GM19240 (cell line): Measurements from ENCODE around the gene SDF4.

ENCODE experiments used
- DNase-seq: peaks from one replicate; pipeline ENCODE4 v3.0.0; 2011; ENCODE audit warnings: low spot score; ENCODE audit not compliant: insufficient read length

The SDF4 gene

GRCh38 chr1:1213345-1214265 is 18.2 kb downstream of the SDF4 start, which contains the start of gene TNFRSF4:
TNFRSF4 (minus strand) TSS chr1:1214153; CDS start chr1:1214127, 26 bp downstream.
- no peak for DNase-seq

DNA sequence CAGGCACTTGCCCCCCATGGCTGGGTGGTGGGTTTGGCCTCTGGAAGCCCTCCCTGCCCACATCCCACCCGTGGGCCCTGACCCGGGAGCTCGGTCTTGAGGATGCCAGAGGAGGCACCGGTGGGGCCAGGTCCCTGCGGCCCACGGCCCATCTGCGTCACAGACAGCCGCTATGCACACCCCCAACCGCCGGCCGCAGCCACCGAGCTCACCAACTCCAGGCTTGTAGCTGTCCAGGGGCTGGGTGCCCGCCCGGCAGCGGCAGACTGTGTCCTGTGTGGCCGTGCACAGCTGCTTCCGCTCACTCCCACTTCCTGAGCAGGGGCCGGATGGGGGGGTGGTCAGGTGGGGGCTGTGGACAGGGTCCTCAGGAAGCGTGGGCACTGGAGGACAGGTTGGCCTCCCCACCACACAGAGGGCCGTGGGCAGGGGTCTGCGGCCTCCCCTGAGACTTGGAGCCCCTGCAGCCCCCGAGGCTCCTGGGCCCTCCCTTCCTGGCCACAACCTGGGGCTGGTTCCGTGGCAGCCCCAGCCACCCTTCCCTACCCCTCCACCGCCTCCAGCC is 18.9 kb downstream of the SDF4 start:
- no peak for DNase-seq

DNA sequence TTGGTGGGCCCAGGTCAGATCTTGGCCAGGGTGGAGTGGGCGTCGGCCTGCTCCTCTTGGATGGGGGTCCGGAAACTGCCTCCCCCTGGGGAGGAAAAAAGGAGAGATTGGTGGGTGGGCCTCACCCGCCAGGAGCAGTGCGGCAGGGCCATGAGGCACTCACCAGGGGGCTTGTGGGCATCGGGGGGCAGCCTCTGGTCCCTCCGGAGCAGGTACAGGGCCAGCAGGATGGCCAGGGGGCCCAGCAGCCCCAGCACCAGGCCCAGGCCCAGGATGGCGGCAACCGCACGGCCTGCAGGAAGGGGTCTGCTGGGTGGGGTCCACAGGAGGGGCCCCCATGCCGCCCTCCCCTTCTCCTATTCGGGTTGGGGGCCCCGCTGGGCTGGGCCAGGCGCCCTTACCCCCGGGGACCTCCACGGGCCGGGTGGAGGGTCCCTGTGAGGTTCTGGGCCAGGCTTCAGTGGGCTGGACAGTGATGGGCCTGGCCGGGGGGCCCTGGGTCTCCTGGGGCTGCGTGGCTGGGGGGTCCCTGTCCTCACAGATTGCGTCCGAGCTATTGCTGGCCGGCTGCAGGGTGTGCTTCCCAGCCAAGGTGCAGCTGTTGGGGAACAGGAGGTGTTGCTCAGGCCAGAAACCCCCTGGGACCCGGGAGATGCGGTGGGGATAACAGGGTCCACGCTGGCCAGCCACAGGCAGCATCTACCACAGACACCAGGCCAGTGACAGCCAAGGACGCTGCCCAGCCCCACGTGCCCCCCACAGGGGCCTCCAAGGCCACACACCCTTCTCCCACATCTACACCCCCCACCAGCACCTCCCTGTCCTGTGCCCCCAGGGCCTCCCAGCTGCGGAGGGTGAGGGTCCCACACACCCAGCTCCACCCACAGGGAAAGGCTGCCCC is 20.0 kb downstream of the SDF4 start:
- DNase-seq: no peak

- DNase-seq: no peak
These were observed 20.9 kb downstream of the SDF4 start for GRCh38 chr1:1210726-1211540.

DNA sequence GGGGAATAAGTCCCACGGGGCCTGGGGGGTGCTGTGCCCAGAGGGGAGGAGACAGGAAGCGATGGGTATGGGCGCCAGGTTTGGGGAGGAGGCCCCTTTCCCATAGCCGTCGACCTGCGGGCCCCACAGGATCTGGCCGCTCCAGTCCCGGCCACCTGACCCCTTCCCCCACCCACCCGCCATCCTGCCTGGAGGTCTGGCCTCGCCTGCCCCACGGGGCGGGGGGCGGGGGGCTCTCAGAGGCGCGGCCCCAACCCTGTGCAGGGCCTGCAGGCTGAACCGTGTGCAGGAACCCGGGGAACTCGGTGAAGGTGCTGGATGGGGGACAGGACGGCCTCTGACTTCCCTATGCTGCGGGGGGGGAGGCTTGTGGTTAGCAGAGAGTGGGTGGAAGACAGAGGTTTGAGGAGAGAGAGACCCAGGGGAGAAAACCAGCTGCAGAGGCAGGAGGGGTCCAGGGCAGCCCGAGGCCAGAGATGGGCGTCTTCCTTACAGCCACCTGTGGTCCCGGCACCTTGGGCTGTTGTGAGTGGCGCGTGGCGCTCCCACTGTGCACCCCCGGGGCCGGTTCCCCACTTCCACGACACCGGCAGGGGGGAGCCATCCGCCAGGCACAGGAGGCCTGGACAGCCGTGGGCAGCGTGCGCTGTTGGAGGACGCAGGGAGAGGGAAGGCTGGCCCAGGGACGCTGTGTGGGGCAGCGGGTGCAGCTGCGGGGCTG is 22.9 kb downstream of the SDF4 start:
- DNase-seq: no peak

DNA sequence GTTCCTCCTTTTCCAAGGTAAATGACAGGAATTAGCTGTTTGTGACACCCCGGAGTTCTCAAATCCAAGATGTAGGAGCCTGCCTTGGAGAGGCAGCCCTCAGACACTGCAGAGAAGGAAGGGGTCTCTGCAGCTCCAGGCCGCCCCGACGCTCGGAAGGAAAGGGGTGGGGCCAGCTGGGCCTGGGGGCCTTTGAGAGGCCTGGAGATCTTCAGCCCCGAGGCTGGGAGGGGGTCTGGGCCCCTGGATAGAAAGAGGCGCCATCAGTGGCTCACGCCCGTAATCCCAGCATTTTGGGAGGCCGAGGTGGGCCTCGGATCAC is 24.3 kb downstream of the SDF4 start:
- DNase-seq: no peak

- no peak for DNase-seq
These were observed 24.8 kb downstream of the SDF4 start for GRCh38 chr1:1206966-1207531.

GRCh38 chr1:1206376-1206965 is 25.3 kb downstream of the SDF4 start, which contains the start of gene TNFRSF18:
TNFRSF18 (minus strand) TSS chr1:1206592; CDS start chr1:1206571, 21 bp downstream.
- DNase-seq: no peak

- DNase-seq: no peak
These were observed 25.9 kb downstream of the SDF4 start for GRCh38 chr1:1205769-1206375.

DNA sequence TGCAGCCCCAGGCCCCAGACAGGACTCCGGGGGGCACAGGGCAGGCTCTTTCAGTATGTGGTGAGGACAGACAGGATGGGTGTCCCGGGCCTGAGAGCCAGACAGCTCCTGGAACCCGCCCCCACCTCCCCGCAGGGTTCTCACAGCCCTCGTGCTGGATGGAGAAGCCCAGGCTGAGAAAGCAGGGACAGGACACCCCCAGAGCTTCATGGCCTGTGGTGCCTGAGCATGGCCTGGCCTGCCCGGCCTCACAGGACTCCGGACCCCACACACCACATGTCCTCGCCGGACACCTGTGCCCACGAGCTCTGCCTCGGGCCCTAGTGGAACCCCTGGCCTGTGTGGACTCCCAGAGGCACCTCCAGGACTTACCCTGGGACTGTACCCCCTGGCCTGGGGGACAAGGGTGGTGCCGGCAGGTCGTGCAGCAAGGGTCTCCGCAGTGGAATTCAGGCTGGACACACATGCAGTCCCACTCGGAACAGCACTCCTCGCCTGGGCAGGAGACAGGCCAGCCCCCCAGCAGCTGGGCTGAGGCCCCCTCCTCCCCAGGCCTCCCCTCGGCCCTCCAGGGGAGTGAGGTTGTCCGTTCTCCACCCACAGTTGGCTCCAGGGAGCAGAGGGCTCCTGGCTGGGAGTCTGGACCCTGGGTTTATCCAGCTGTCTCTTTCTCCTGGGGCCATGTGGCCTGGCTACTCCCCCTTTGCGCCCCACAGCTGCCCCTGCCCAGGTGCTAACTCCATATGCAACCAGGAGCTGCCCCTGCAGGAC is 26.6 kb downstream of the SDF4 start:
- DNase-seq: no peak

- DNase-seq: no peak
These were observed 27.3 kb downstream of the SDF4 start for GRCh38 chr1:1204425-1204920.

- DNase-seq: no peak
These were observed 28.0 kb downstream of the SDF4 start for GRCh38 chr1:1203561-1204424.

DNA sequence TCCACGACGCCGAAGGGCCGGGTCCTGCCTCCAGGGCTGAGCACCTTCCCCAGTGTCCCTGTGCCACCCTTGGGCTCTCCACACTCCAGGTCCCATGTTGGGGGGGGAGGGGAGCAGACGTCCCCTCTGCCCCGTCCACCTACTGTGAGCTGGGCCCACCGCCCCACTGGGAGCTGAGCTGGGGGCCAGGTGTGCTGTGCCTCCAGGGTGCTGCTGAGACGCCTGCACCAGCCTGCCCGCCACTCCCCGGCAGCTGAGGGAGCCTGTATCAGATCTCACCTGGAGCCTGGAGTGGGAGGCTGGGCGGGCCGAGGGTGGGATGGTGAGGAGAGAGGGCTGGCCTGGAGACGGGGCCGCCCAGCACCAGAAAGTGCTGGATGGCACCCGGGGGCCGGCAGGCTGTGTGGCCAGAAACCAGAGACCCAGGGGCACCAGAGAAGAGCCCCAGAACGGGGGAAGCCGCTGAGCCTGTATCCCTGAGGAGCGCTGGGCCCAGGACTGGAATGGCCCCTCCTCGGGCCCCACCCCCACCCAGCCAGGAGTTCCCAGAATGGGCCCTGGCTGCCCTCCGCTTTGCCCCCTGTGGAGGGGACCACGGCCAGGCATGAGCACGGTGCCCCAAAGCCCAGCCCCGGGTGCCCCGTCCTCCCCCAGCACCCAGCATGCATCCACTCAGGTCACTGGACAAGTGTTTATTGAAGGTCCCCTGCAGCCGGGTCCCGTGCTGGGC is 28.8 kb downstream of the SDF4 start:
- no peak for DNase-seq

- no peak for DNase-seq
These were observed 30.7 kb downstream of the SDF4 start for GRCh38 chr1:1200876-1201810.
